GM21515 (cell line): ENCODE results near the gene ABLIM1.
A peak's percentile ranks its signal among the peaks of the same experiment; 100 is the strongest.

Experiments
- ATAC-seq: cut with Tn5 transposase; IDR thresholded peaks from one replicate; pipeline ENCODE4 v1.9.1; 2021; ENCODE audit not compliant: unreplicated experiment

ABLIM1 gene

DNA sequence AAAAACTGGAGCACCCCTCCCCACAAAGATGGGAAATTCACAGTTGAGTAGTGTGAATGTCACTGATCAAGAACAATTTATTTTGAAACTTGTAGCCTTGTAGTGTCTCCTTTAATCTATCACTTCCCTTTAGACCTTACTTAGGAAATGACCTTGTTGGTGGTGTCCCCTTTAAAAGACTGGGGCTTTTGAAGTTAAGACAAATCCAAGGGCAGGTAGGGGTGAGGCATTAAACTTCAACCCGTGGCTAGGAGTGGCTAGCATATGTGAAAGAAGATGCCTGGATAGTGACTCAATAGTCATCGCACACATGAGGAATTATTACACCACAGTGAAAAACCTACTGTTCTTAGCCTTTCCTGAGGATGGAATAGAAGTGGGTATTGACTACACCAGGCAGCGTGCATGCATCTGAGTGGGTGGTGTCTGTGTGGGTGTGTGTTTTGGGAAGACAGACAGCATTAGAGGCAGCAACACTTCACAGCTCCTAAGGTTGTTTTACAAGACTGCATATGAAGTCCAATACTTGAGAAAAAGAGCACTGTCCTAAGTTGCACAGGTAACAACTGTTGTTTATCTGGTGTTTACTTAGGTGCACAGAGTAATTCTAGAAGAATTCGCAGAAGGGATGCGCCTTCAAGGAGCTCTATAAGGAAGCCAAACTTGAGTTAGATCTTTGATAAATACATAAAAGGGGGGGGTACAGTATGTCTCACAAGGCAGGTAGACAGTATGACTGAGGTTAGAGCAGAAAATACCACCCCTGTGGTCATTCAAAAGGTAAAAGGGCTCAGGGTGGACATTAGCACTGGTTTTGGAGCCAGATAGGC lies 32.9 kb downstream of the ABLIM1 start:
- ATAC-seq: no peak

- ATAC-seq: no peak
These were observed 33.7 kb downstream of the ABLIM1 start for GRCh38 chr10:114624422-114624821.

GRCh38 chr10:114623661-114624294 lies 34.3 kb downstream of the ABLIM1 start:
- ATAC-seq: no peak

GRCh38 chr10:114623155-114623554 lies 34.9 kb downstream of the ABLIM1 start:
- ATAC-seq: no peak

- ATAC-seq: no peak
These were observed 39.4 kb downstream of the ABLIM1 start for GRCh38 chr10:114618722-114619121.

DNA sequence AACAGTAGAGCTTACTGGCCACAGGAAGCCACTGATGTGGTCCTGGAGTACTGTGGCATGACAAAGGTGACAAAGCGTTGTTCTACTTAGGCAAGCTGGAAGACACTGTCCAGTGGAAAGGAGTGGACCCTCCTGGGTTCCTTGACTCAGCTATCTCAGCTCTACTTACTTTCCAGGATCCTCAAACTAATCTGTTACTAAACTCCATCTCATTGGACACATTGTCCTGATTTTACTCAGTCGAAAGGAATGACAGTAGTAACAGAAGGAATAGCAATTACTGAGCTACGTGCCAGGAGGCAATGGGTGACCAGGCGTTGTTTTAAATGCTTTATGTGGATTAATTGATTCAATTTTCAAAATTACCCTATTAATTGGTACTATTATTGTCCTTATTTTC lies 41.6 kb downstream of the ABLIM1 start:
- no peak for ATAC-seq

GRCh38 chr10:114616103-114616502 lies 42.0 kb downstream of the ABLIM1 start:
- no peak for ATAC-seq

GRCh38 chr10:114615600-114616007 lies 42.5 kb downstream of the ABLIM1 start:
- ATAC-seq: peak; percentile 86

DNA sequence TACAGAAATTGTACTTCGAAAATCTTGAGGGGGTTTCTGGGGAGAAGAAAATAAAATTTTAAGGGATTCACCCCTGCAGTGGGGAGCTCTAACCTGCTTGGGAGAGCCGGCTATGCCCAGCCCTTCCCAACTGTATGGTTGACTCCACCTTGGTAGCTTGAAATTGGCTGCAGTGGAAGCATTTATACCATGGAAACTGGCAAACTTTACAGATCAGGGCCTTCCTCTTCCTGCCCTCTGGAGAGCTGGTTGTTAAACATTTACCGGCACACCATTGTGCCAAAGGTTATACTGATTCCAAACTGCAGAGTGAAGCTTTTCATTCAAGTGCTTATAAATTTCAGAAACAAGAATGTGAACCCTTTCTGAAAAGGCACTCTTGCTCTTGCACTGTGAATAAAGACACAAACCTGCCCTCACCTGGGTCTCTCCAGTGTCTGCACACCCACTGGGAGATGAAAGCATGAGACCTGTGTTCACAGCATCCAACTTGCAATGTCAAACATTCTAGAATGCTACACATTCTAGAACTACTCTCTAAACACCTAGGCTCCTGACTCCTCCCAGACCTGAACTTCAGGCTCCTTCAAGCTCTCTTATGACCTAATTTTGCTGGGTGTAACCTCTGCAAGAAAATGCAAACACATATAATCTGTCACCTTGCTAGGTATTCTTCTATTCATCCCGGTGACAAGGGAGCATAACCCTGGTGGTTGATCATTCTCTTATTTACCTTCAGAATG lies 44.7 kb downstream of the ABLIM1 start:
- ATAC-seq: no peak

- ATAC-seq: no peak
These were observed 46.5 kb downstream of the ABLIM1 start for GRCh38 chr10:114611617-114612016.

DNA sequence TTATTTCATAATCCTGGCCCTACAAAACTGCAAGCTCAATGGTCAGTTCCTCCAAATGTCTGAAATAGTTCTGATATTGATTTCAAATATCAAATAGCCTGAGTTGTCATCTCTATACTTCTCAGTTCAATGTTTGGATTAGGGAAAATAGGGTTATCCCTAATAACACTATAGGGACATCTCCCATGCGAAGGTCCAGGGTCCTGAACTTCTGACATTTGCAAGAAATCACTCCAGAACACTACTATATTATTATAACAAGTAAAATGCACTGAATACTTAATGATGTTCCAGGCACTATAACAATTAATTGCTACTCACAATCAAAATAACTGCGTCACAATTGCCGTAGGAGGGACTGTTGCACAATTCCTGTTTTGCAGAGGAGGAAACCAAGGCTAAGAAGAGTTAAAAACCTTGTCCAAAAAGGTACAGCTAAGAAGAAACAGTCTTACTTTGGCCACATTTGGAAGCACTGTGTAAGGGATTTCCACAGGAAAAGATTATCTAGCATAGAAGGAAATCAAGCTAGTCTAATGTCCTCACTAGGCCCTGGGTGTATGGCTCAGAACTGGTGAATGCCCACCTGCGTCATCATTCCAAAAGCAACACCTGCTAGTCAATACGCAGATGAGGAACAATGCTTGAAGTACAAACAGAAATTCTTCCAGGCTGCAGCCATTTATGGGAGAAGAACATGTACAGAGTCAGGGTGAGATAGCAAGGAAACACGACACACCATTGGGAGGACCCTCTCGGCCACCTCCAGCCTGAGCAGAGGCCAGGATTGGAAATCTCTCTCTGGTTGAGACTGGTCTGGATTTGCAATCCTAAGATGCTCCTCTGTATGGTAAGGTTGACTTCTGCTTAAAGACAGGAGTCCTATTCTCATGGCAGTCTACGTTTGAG lies 48.3 kb downstream of the ABLIM1 start:
- ATAC-seq: no peak

DNA sequence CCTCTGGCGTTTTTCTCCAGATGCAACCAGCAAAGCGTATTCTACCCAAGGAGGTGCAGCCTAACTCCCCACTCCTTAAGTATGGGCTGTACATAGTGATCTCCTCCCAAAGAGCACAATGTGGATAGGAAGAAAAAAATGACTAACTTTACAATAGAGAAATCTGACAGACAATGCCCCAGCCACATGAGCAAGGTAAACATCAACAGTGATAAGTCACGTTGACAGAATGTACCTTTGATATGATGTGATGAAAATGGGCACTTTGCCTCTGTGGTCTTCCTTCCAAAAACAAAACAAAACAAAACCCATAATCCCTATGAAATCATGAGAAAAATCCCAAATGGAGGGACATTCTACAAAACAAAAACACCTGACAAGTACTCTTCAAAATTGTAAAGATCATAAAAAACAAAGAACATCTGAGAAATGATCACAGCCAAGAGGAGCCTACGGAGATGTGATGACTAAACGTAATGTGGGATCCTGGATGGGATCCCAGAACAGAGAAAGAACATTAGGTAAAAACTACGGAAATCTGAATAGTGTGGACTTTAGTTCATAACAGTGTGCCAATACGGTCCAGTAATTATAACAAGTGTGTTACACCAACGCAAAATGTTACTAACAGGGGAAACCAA lies 50.6 kb downstream of the ABLIM1 start:
- no peak for ATAC-seq

- ATAC-seq: no peak
These were observed 52.8 kb downstream of the ABLIM1 start for GRCh38 chr10:114605155-114605797.

DNA sequence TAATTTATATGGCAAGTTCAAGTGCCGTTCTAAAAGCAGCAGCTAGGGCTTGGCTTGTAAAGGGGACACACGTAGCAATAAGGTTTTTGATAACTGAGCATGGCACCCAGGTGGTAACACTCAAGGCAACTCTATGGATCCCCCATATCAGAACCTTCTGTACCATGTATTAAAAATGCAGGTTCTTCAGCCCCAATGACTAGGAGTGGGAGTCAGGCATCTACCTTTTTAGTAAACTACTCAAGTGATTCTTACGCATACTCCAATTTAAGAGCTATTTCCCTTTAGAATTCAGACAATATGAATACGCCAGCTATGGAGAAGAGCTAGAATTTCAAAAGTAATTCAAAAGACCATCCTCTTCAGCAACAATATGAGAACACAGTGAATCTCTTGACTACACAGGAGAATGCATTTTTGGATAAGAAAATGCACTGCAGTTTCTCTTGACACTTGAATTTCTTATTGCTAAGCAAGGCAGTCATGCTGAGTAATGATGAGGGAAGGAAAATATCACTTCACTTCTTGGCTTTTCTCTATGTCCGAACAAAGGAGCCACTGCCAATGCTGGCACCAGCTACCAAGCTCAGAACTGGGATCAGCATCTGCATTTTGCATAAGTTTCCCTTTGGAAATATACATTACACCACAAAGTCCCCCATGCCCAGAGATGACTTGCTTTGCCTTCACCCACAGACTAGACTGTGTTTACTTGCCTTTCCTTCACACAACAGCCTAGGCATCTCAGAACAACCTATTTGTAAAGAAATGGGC lies 53.5 kb downstream of the ABLIM1 start:
- no peak for ATAC-seq

DNA sequence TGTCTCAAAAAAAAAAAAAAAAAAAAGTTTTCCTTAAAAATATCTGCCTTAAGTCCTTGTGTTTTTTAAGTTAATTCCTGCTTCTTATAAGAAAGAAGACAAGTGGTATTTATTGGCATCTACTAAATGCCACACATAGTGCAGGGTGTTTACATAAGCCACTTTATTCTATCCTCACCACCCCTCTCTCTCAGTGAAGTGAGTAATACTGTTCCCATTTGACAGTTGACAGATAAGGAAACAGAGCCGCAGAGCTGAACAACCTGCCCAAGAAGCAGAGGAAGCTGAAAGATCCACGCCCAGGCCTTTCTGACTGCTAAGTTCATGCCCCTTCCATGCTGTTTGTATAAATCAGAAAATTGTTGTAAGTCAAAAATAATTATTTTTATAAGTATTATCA lies 54.1 kb downstream of the ABLIM1 start:
- ATAC-seq: no peak

DNA sequence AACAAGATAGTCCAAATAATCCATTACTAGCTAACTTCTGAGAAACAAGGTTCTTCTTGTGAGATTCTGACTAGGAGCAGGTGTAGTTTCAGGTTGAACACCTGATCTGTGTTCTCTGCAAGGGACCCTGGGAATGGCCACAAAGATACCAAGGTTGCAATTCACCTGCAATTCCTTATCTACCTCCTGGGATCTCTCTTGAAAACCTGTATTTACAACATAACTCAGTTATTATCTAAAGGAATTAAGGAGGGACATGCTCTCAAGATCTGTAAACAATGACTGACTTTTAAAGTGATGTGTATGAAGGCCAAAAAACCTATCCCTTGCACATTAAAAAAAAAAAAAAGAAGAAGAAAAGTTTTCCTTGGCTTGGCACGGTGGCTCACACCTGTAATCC lies 54.8 kb downstream of the ABLIM1 start:
- no peak for ATAC-seq

GRCh38 chr10:114600057-114600456 lies 58.0 kb downstream of the ABLIM1 start:
- ATAC-seq: no peak

- ATAC-seq: no peak
These were observed 61.3 kb downstream of the ABLIM1 start for GRCh38 chr10:114596793-114597192.

- ATAC-seq: no peak
These were observed 64.1 kb downstream of the ABLIM1 start for GRCh38 chr10:114593816-114594468.
